ENCODE measurements around the gene MEDAG.

MEDAG gene

DNA sequence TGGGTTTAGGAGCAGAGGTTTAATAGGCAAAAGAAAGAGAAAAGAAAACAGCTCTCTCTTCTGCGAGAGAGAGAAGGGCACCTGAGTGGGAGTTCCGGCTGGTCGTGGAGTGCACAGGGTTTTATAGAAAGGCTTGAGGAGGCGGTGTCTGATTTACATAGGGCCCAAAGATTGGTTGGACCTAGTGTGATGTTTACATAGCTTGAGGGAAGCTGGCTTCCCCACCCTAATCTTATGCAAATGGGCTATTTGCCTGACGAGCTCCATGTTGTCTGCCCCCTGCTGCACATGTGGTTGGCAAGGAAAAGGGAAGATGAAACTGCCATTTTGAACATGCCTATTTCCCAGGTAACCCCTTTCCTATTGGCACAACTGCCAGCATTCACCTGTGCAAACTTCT, 21.5 kb upstream of the MEDAG start:
- WGBS, 2 experiments (ENCODE audit: insufficient coverage in 2 of 2) = 80 to 91% methylated on average over 5 of the region's 5 CpGs
- no peaks in the 10 kb centered on the region for H3K36me3 ChIP-seq (ENCODE audit: control insufficient read depth, insufficient read depth, low read length)
- no peak overlapping the region for H3K27ac ChIP-seq (ENCODE audit: low read depth, low read length, severe bottlenecking)
- H3K9me3 ChIP-seq (ENCODE audit: control insufficient read depth, low read length) = peaks cover 9% of the 10 kb centered on the region
- peaks cover 11% of the 10 kb centered on the region for H3K4me1 ChIP-seq (ENCODE audit: control insufficient read depth, insufficient read depth, low read length, poor library complexity, severe bottlenecking)
- H3K4me3 ChIP-seq (ENCODE audit: extremely low read depth, insufficient read depth, low read length, poor library complexity, severe bottlenecking) = no peak overlapping the region

DNA sequence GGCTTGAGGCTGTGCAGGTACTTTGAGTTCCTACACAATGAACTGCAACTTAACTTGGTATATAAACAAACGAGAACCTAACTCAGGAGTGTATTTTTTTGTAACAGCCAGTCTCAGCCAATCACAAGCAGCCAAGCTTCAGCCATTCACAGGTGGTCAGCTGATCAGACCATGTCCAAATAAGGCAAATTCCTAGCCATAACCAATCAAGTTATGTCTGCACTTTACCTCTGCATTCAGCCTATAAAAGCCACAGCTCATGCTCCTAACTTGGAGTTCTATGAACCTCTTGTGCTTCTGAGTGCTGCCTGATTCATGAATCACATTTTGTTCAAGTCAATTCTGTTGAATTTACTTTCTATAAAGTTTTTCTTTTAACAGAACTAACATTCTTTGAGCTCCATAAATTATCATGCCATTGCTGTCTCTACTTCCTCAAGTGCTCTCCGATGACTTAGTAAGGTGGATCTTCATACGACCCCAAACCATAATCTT, 16.8 kb upstream of the MEDAG start:
- peaks cover 11% of the 10 kb centered on the region for H3K9me3 ChIP-seq (ENCODE audit: control insufficient read depth, low read length)
- no peak overlapping the region for H3K27ac ChIP-seq (ENCODE audit: low read depth, low read length, severe bottlenecking)
- no peak overlapping the region for H3K4me3 ChIP-seq (ENCODE audit: extremely low read depth, insufficient read depth, low read length, poor library complexity, severe bottlenecking)
- 60% methylated on average over 1 of the region's 3 CpGs; no CpG with 5 or more reads in 1 of the 2 experiments for WGBS, 2 experiments (ENCODE audit: insufficient coverage in 2 of 2)
- no peaks in the 10 kb centered on the region for H3K36me3 ChIP-seq (ENCODE audit: control insufficient read depth, insufficient read depth, low read length)
- H3K4me1 ChIP-seq (ENCODE audit: control insufficient read depth, insufficient read depth, low read length, poor library complexity, severe bottlenecking) = no peaks in the 10 kb centered on the region

DNA sequence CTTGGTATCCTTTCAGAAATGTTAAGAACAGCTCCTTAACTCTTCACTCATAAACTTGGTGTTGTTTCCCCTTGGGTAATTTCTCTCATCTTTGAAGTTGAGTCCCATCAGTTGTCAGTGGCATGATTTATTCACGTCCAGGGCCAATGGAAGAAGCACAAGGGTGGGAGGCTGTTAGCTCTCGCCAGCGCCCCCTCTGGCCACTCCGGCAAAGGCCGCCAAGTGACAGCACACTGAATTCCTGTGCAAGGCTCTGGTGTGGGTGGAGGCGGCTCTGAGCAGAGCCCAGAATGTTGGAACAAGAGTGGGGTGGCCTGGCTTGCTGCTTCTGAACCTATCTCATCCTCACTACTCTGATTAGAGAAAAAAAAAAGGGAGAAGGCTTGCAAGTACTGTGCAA, 13.1 kb upstream of the MEDAG start:
- H3K36me3 ChIP-seq (ENCODE audit: control insufficient read depth, insufficient read depth, low read length) = no peaks in the 10 kb centered on the region
- H3K27ac ChIP-seq (ENCODE audit: low read depth, low read length, severe bottlenecking) = no peak overlapping the region
- H3K4me1 ChIP-seq (ENCODE audit: control insufficient read depth, insufficient read depth, low read length, poor library complexity, severe bottlenecking) = peaks cover 12% of the 10 kb centered on the region
- peaks cover 11% of the 10 kb centered on the region for H3K9me3 ChIP-seq (ENCODE audit: control insufficient read depth, low read length)
- WGBS, 2 experiments (ENCODE audit: insufficient coverage in 2 of 2) = 0 to 39% methylated on average over 1 to 5 of the region's 6 CpGs
- no peak overlapping the region for H3K4me3 ChIP-seq (ENCODE audit: extremely low read depth, insufficient read depth, low read length, poor library complexity, severe bottlenecking)

DNA sequence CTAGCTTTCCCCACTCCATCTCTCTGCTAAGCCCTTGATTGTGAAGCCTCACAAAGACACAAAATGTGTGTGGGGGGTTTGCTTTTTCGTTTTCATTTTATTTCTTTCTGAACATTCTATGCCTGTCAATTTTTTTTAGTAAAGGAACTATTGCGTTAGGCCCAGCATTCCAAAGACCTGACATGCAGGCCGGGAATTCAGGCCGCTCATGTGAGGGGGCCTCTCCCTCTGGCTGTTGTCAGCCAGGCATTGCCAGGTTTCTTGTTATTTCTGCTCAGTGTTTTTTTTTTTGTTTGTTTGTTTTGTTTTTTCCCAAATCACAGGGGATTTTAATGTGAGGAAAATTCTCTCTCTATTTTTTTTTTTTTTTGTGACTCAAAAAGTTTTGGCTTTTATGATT, 10.3 kb upstream of the MEDAG start:
- Histone ChIP-seq H3K4me1 (ENCODE audit: control insufficient read depth, insufficient read depth, low read length, poor library complexity, severe bottlenecking) (peaks cover 32% of the 10 kb centered on the region), H3K27ac (ENCODE audit: low read depth, low read length, severe bottlenecking) (peak overlapping the region; percentile 86), H3K9me3 (ENCODE audit: control insufficient read depth, low read length) (no peaks in the 10 kb centered on the region), H3K36me3 (ENCODE audit: control insufficient read depth, insufficient read depth, low read length) (no peaks in the 10 kb centered on the region), H3K4me3 (ENCODE audit: extremely low read depth, insufficient read depth, low read length, poor library complexity, severe bottlenecking) (no peak overlapping the region)
- WGBS, 2 experiments (ENCODE audit: insufficient coverage in 2 of 2) = 44 to 67% methylated on average over 2 to 3 of the region's 4 CpGs

DNA sequence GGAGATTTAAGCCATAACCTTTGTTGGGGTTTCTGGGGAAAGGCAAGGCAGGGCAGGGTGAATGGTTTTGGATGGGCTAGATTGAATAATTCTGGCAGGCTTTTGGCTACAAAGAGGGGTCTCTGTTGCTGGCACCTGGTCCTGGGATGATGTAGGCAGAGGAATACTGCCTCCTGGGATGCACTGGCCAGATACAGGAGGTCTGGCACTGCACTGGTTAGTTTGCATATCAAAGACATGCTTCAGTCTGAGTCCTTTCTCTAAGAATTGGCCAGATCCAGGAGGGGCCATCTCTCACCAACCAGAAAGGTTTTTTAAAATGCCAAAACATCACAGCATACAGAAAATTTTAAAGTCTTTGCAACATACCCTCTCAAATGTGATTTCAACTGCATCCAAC, 8.0 kb upstream of the MEDAG start:
- Histone ChIP-seq H3K9me3 (ENCODE audit: control insufficient read depth, low read length) (no peaks in the 10 kb centered on the region), H3K27ac (ENCODE audit: low read depth, low read length, severe bottlenecking) (no peak overlapping the region), H3K36me3 (ENCODE audit: control insufficient read depth, insufficient read depth, low read length) (no peaks in the 10 kb centered on the region), H3K4me3 (ENCODE audit: extremely low read depth, insufficient read depth, low read length, poor library complexity, severe bottlenecking) (no peak overlapping the region), H3K4me1 (ENCODE audit: control insufficient read depth, insufficient read depth, low read length, poor library complexity, severe bottlenecking) (peaks cover 32% of the 10 kb centered on the region)

DNA sequence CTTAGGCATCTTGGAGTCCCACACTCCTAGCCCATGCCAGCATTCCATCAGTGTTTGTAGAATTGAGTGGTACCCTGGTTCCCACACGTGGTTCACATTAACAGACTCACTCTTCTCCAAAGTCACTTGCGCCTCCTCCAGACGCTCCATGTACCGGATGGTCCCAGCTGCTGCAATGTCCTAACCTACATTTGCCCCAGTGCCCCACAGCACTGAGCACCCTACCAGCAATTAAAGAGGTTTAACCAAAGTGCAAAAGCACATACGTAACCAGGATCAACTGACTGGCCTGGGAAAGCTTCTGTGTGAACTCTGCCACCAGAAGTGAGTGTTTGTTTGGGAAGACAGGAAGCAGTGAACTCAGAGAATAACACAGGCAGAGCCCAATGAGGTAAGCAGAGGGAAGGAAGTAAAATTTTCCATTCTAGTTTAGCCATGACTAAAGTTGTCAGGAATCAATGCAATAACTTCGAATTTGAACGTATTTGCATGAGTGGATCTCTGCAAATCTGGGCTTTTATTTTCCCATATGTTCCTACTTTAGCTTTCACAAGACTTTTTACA, 7.3 kb upstream of the MEDAG start:
- Histone ChIP-seq H3K4me1 (ENCODE audit: control insufficient read depth, insufficient read depth, low read length, poor library complexity, severe bottlenecking) (peaks cover 32% of the 10 kb centered on the region), H3K36me3 (ENCODE audit: control insufficient read depth, insufficient read depth, low read length) (no peaks in the 10 kb centered on the region), H3K9me3 (ENCODE audit: control insufficient read depth, low read length) (no peaks in the 10 kb centered on the region), H3K4me3 (ENCODE audit: extremely low read depth, insufficient read depth, low read length, poor library complexity, severe bottlenecking) (no peak overlapping the region), H3K27ac (ENCODE audit: low read depth, low read length, severe bottlenecking) (peak overlapping the region; percentile 89)
- 87% methylated on average over 7 of the region's 7 CpGs; no CpG with 5 or more reads in 1 of the 2 experiments for WGBS, 2 experiments (ENCODE audit: insufficient coverage in 2 of 2)

DNA sequence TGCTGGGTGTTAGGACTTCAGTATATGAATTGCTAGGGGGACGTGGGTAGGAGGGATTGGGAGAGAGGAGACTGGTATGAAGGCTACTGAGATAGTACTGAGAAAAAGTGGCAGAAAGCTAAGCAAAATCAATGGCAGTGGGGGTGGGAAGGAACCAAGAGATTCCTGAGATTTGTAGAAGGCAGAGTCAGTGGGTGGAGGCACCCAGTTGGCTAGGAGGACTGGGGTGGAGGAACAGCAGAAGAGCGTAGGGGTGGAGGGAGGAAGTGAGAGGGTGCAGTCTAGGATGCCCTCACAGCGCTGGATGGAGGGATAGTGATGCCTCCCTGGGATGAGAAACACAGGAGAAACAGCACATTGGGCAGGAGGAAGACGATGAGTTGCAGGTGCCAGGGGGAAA, 5.6 kb upstream of the MEDAG start:
- peaks cover 32% of the 10 kb centered on the region for H3K4me1 ChIP-seq (ENCODE audit: control insufficient read depth, insufficient read depth, low read length, poor library complexity, severe bottlenecking)
- 90 to 96% methylated on average over 4 of the region's 4 CpGs for WGBS, 2 experiments (ENCODE audit: insufficient coverage in 2 of 2)
- no peak overlapping the region for H3K4me3 ChIP-seq (ENCODE audit: extremely low read depth, insufficient read depth, low read length, poor library complexity, severe bottlenecking)
- H3K36me3 ChIP-seq (ENCODE audit: control insufficient read depth, insufficient read depth, low read length) = no peaks in the 10 kb centered on the region
- no peak overlapping the region for H3K27ac ChIP-seq (ENCODE audit: low read depth, low read length, severe bottlenecking)
- H3K9me3 ChIP-seq (ENCODE audit: control insufficient read depth, low read length) = no peaks in the 10 kb centered on the region

DNA sequence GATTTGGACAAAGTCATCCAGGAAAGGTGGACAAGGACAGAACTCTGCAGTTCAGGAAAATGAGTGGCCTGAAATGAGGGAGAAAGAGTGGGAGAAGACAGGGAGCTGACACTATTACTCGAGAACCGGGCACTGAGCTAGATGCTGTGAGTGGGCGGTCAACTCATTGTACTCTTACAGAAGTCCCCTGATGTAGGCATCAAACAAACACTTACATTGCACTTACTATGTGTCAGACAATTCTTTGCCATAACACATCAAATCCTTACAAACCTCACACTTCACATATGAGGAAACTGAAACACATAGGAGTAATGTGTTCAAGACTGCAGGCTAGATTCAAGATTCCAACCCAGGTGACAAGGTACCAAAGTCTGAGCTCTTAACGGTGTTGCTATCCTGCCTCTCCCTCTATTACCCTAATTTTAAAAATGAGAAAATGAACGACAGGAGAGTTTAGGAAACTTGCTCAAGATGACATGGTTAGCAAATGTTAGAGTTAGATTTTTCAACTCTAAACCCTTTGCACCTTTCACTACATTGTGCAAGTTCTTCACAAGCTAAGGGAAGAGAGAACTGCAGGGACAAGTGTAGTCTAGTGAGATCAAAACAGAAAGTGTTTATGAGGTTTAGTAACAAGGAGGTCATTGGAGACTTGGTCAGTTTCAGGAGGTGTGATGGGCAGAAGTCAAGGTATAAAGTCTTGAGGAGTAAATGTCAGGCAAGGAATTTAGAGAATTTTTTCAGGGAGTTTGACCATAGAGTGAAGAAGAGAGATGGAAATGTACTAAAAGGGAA, 4.9 kb upstream of the MEDAG start:
- peaks cover 30% of the 10 kb centered on the region for H3K4me1 ChIP-seq (ENCODE audit: control insufficient read depth, insufficient read depth, low read length, poor library complexity, severe bottlenecking)
- H3K9me3 ChIP-seq (ENCODE audit: control insufficient read depth, low read length) = no peaks in the 10 kb centered on the region
- 83 to 90% methylated on average over 2 of the region's 5 CpGs for WGBS, 2 experiments (ENCODE audit: insufficient coverage in 2 of 2)

DNA sequence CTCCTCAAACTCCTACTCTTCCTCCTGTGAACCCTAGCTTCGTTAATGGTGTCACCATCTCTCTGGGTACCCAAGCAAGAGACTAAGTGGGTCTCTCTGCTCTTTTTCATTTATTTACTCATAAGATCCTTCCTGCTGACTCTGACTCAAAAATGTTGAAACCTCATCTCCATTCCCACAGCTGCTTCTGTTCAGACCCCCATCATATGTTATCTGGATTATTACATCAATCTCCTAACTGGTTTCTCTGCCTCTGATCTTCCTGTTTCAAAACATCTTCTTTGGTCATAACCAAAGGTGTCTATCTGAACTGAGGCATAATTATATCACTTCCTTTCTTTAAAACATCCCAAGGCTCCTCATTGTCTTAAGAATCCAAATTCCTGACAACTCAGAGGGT, 2.0 kb upstream of the MEDAG start:
- no peaks in the 10 kb centered on the region for H3K36me3 ChIP-seq (ENCODE audit: control insufficient read depth, insufficient read depth, low read length)
- H3K4me3 ChIP-seq (ENCODE audit: extremely low read depth, insufficient read depth, low read length, poor library complexity, severe bottlenecking) = no peak overlapping the region
- H3K4me1 ChIP-seq (ENCODE audit: control insufficient read depth, insufficient read depth, low read length, poor library complexity, severe bottlenecking) = peaks cover 25% of the 10 kb centered on the region
- H3K27ac ChIP-seq (ENCODE audit: low read depth, low read length, severe bottlenecking) = no peak overlapping the region
- no peaks in the 10 kb centered on the region for H3K9me3 ChIP-seq (ENCODE audit: control insufficient read depth, low read length)
- WGBS, 2 experiments (ENCODE audit: insufficient coverage in 2 of 2) = 91 to 100% methylated on average over 1 of the region's 1 CpG

More for the DNA sequence above, 4.9 kb upstream of the MEDAG start:
- no peak overlapping the region for H3K27ac ChIP-seq (ENCODE audit: low read depth, low read length, severe bottlenecking)
- H3K36me3 ChIP-seq (ENCODE audit: control insufficient read depth, insufficient read depth, low read length) = no peaks in the 10 kb centered on the region
- no peak overlapping the region for H3K4me3 ChIP-seq (ENCODE audit: extremely low read depth, insufficient read depth, low read length, poor library complexity, severe bottlenecking)

DNA sequence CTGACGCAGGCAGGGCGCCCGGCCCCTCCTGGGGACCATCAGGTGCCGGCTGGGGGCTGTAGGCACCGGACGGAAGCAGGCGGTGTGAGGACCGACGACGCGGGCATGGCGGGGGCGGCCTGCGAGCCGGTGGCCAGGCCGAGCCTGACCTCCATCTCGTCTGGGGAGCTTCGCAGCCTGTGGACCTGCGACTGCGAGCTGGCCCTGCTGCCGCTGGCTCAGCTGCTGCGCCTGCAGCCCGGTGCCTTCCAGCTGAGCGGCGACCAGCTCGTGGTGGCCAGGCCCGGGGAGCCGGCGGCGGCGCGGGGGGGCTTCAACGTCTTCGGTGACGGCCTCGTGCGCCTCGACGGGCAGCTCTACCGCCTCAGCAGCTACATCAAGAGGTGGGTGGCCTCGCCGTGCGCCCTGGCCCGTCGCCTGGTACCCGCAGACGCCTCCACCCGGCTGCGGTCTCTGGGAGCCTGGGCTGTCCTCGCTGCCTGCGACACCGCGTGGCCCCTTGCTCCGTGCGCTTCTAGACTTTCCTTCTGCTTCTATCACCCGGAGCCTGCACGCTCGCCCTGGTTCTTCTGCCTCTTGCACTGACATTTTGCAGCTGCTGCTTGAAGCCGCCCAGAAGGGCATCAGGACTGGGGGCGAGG, 460 bp downstream of the MEDAG start:
- Histone ChIP-seq H3K27ac (ENCODE audit: low read depth, low read length, severe bottlenecking) (no peak overlapping the region), H3K4me1 (ENCODE audit: control insufficient read depth, insufficient read depth, low read length, poor library complexity, severe bottlenecking) (peaks cover 15% of the 10 kb centered on the region), H3K9me3 (ENCODE audit: control insufficient read depth, low read length) (no peaks in the 10 kb centered on the region), H3K36me3 (ENCODE audit: control insufficient read depth, insufficient read depth, low read length) (no peaks in the 10 kb centered on the region), H3K4me3 (ENCODE audit: extremely low read depth, insufficient read depth, low read length, poor library complexity, severe bottlenecking) (peak overlapping the region; percentile 24)
- WGBS, 2 experiments (ENCODE audit: insufficient coverage in 2 of 2) = 25 to 28% methylated on average over 48 to 60 of the region's 60 CpGs

Measured in mesodermal cell (in vitro differentiated cells).